HCT116 (cell line): ENCODE measurements around the gene S100A10.
A peak's percentile ranks its signal among the peaks of the same experiment; 100 is the strongest.

Source experiments
- ATF3 ChIP-seq: IDR thresholded peaks from 2 replicates; pipeline ENCODE4 v1.6.1; 2012
- CTCF ChIP-seq, 3 experiments: fragments of 200-600 bp in 1 of 3; sonication (generic) in 1 of 3; IDR thresholded peaks in 2 of 3; conservative IDR thresholded peaks in 1 of 3; 2 replicates each; pipeline ENCODE4 v1.5.1; 2012 to 2017; ENCODE audit warnings: low read depth in 2 of 3, low read length in 2 of 3, antibody characterized with exemption in 1 of 3, borderline replicate concordance in 1 of 3, control low read depth in 1 of 3, mild to moderate bottlenecking in 1 of 3, mixed read lengths in 1 of 3, mixed run types in 1 of 3, moderate library complexity in 1 of 3; ENCODE audit not compliant: insufficient read depth in 1 of 3
- ELF1 ChIP-seq: IDR thresholded peaks from 2 replicates; pipeline ENCODE4 v1.6.1; 2012; ENCODE audit warnings: low read depth, borderline replicate concordance
- EZH2phosphoT487 ChIP-seq: fragments of 200-600 bp; IDR thresholded peaks from 2 replicates; pipeline ENCODE4 v1.6.1; 2018; ENCODE audit warnings: antibody characterized with exemption, borderline replicate concordance
- JUND ChIP-seq: IDR thresholded peaks from 2 replicates; pipeline ENCODE4 v1.6.1; 2012
- POLR2A ChIP-seq: IDR thresholded peaks from 2 replicates; pipeline ENCODE4 v1.7.0; 2011; ENCODE audit warnings: borderline replicate concordance; ENCODE audit not compliant: insufficient read depth, insufficient read length; ENCODE audit errors: extremely low read depth
- POLR2AphosphoS5 ChIP-seq: IDR thresholded peaks from 2 replicates; pipeline ENCODE4 v1.6.1; 2011; ENCODE audit warnings: mild to moderate bottlenecking, low read depth, low read length, moderate library complexity
- SP1 ChIP-seq: IDR thresholded peaks from 2 replicates; pipeline ENCODE4 v1.6.1; 2012; ENCODE audit warnings: low read depth

- TF ChIP-seq POLR2A: no peak
- TF ChIP-seq JUND: peak; percentile 70
- TF ChIP-seq CTCF (IDR thresholded peaks at IDR 0.05 in 2 of 3, conservative IDR thresholded peaks at IDR 0.05 in 1 of 3; ENCODE audit: borderline replicate concordance in 1 of 3, insufficient read depth in 1 of 3, low read depth in 2 of 3, low read length in 2 of 3): no peak
- no peak for TF ChIP-seq EZH2phosphoT487
- TF ChIP-seq ATF3: no peak
- TF ChIP-seq POLR2AphosphoS5: no peak
- no peak for TF ChIP-seq ELF1
- TF ChIP-seq SP1: peak; percentile 78
Measured at GRCh38 chr1:151976858-151977257, 16.8 kb downstream of the S100A10 start.
